Adrenal gland (tissue), 5 donors: ENCODE results near the gene AUTS2.

Experiments
- POLR2A ChIP-seq, 2 donors: fragments of 450-650 bp; IDR thresholded peaks; one replicate each; pipeline ENCODE4 v1.6.1; 2017; ENCODE audit warnings: antibody characterized with exemption in 2 of 2, mild to moderate bottlenecking in 2 of 2, moderate library complexity in 1 of 2
- TF ChIP-seq, protein P1 (sequence below), 6 experiments: fragments of 450-650 bp in 4 of 6; fragments of 200-600 bp in 2 of 6; sonication (generic) in 1 of 6; IDR thresholded peaks; 1 replicate in 5 of 6; 2 replicates in 1 of 6; pipeline versions ENCODE4 v1.5.1 to v1.8.0; 2016 to 2021; ENCODE audit warnings: antibody characterized with exemption in 6 of 6, mild to moderate bottlenecking in 2 of 6, moderate library complexity in 1 of 6
- donor health status: DM: no; HTN: no; CAD: no.

DNA sequence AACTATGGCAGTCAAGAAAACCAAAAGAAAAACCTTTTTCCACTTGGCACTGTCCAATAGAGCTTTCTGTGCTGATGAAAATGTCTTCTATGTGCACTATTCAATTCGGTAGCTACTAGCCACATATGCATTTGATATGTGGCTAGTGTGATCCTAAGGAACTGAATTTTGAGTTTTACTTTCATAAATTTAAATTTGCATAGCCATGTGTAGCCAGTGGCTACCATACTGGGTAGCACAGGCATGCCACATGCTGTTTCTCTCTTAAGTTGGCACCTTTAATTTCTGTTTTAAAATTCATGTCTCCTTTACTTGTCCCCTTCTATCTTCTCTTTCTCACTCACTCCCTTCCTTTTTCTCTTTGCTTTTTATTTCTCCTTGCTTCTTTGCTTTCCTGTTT, 455.7 kb downstream of the AUTS2 start:
- no peak for TF ChIP-seq POLR2A (IDR thresholded peaks at IDR 0.05)
- TF ChIP-seq, protein P1, sequence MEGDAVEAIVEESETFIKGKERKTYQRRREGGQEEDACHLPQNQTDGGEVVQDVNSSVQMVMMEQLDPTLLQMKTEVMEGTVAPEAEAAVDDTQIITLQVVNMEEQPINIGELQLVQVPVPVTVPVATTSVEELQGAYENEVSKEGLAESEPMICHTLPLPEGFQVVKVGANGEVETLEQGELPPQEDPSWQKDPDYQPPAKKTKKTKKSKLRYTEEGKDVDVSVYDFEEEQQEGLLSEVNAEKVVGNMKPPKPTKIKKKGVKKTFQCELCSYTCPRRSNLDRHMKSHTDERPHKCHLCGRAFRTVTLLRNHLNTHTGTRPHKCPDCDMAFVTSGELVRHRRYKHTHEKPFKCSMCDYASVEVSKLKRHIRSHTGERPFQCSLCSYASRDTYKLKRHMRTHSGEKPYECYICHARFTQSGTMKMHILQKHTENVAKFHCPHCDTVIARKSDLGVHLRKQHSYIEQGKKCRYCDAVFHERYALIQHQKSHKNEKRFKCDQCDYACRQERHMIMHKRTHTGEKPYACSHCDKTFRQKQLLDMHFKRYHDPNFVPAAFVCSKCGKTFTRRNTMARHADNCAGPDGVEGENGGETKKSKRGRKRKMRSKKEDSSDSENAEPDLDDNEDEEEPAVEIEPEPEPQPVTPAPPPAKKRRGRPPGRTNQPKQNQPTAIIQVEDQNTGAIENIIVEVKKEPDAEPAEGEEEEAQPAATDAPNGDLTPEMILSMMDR (IDR thresholded peaks at IDR 0.05) = no peak
